HG02938 (cell line): ENCODE measurements around the gene ROBO2.

ENCODE experiments used
- ATAC-seq: cut with Tn5 transposase; IDR thresholded peaks from one replicate; pipeline ENCODE4 v1.9.1; 2021; ENCODE audit warnings: mild to moderate bottlenecking, moderate library complexity; ENCODE audit not compliant: unreplicated experiment

Gene ROBO2

DNA sequence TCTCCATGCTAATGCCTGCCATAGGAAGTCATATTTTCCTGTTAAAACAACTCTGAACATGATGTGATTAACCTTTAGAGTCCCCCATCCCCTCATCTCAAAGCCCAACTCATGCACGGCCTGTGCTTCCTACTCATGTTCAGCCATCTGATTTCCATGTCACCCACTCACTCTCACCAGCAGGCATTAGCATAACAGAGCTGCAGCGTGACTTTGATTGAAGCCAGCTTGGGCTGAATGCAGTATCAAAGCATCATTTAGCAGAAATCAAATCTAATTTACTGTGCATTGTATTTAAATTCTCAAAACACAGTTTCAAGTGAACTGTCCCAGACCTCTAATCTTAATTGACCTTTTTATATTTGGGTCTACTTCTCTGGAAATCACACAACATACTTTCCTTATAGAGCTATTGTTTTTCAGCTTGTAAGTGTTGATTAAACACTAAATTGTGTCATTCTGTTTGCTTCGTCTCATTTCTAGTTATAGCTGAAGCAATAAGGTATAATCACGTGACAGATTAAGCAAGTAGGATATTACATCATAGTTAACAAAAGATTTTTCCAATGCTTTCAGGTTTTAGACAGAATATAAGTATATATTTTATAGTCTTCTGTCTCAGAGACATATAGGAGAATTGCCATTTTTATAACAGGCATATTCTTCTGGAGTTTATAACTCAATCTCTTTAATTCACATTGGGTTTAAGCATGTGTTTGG, 501.5 kb downstream of the ROBO2 start:
- no peak for ATAC-seq

- no peak for ATAC-seq
These were observed 506.3 kb downstream of the ROBO2 start for GRCh38 chr3:77546246-77546645.

GRCh38 chr3:77549034-77549433, 509.1 kb downstream of the ROBO2 start:
- ATAC-seq: no peak

- no peak for ATAC-seq
These were observed 513.3 kb downstream of the ROBO2 start for GRCh38 chr3:77553240-77553639.

GRCh38 chr3:77562089-77562488, 522.2 kb downstream of the ROBO2 start:
- ATAC-seq: no peak

DNA sequence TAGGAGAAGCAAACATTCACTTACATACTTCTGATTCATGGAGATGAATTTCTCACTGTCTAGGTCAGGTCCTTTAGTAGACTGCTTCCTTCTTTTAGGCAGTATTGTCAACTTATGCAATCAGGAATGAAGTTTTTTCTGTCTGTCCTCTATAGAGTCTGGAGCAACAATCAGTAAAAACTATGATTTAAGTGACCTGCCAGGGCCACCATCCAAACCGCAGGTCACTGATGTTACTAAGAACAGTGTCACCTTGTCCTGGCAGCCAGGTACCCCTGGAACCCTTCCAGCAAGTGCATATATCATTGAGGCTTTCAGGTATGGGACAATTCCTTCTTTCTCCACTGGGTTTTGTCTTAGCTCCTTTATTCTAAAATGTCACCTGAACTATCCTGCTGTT, 523.1 kb downstream of the ROBO2 start:
- no peak for ATAC-seq

GRCh38 chr3:77566055-77566454, 526.2 kb downstream of the ROBO2 start:
- no peak for ATAC-seq

GRCh38 chr3:77571971-77572715, 532.2 kb downstream of the ROBO2 start:
- ATAC-seq: no peak

DNA sequence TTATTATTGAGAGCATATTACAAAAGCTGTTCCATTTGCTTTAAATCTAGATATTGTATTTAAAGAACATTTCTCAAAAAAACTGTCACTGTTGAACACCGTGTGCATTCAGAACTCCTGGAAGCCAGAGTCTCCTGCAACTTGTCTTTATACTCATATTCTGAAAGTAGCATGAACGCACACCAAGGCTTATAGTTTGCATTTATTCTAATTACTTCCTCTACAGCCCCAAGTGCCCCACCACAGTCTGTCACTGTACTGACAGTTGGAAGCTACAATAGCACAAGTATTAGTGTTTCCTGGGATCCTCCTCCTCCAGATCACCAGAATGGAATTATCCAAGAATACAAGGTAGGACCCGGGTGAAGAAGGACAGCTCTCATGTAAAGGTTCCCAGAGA, 537.4 kb downstream of the ROBO2 start:
- ATAC-seq: no peak

DNA sequence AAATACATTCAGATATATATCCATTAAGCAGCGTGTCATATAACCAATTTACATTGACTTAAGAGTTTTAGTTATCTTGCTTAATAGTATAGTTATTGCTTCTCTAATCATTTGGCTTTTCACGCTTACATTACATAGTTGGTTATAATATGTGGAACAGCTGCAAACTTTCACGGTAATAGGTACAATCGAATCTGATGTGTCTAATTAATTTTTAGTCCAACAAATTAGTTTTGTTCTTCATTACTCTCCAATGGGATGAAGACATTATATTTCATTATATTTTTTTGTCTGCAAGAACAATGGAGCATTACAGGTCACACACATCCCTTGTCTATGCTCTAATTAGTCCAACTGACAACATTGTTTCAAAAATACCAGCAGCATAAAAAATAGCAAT, 546.3 kb downstream of the ROBO2 start:
- ATAC-seq: no peak

DNA sequence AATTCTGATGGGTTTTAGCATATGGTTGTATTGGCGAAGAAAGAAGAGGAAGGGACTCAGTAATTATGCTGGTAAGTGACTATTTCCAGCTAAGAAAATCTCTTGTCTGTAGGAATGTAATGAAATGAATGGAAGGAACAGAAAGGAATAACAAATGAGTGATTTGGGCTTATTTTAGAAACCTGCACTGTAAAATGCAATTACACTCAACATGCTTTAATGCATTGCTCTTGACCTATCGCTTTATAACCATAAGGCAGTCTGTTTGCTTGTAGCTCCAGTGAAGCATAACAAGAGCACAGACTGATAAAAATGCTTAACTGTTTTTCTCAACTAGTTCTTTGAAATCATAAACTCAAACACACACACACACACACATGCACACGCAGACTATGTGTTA, 549.0 kb downstream of the ROBO2 start:
- no peak for ATAC-seq

- ATAC-seq: no peak
These were observed 550.3 kb downstream of the ROBO2 start for GRCh38 chr3:77590191-77590590.

- no peak for ATAC-seq
These were observed 555.5 kb downstream of the ROBO2 start for GRCh38 chr3:77595371-77595870.

DNA sequence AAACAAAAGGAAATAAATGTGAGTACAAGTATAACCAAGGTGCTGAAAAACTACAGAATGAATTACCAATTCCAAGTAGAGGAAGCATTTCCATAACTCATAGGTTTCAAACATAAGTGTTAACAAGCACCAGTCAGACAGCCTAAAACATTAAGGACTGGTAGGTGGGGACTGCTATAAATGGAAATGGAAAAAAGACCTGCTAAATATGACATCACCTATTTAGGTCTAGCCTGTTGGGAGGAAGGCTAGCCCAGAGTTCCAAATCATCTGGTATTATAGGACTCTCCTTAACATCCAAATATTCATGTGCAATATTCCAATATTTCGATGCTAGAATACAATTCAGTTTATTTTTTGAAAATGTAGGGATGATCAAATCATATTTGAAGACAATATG, 560.0 kb downstream of the ROBO2 start:
- no peak for ATAC-seq

DNA sequence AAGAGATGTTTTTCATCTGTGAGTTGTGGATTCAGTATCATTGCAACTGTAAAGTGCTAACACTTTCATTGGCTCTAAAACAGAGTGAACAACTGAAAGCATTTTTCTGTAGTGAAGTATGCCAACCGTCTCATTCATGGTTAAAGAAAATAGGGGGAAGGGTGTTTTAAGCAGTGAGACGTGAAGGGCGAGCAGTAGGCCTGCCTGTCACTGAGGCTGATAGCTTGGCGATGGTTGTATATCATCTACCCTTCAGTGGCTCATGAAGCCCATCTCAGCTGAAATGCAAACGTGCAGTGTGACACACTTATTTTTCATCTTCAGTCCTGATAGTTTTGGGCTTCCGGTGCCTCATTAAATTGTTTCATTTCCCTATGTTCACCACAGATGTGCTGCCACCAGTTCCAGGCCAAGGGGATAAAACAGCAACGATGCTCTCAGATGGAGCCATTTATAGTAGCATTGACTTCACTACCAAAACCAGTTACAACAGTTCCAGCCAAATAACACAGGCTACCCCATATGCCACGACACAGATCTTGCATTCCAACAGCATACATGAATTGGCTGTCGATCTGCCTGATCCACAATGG, 562.0 kb downstream of the ROBO2 start:
- ATAC-seq: no peak

GRCh38 chr3:77602722-77603121, 562.8 kb downstream of the ROBO2 start:
- ATAC-seq: no peak

DNA sequence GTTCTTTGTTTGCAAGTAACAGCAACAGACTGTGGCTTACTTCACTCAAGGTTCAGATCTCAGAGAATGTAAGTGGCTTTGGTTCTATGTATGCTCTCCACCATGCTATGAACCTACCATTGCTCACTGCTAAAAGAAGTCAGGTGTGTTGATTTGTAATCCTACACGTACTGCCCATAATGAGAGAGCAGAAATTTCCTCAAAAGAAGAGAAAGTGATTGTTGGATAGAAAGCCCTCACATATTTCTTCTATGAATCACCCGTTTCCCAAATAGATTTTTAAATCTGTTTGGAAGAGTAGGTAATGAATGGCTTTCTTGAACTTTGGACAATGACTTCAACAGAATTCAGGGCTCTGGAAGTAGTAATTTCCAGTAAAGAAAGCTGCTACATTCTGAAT, 565.4 kb downstream of the ROBO2 start:
- no peak for ATAC-seq

DNA sequence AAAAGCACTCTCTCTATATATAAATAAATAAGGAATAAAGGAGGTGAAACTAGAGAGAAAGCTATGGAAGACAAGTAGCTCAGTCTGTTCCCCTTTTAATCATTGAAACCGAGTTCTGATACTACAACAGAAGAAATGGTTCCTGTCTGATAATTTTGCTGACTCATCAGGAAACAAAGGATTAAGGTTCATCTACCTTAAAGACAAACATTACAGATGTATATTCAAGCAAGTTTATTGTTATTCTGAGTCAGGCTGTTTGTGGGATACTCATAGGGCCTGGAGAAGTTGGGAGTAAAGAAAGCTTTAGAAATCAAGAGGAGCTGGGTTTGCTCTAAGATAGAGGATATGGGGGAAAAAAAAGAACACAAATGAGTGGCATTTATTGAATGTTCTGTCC, 566.0 kb downstream of the ROBO2 start:
- ATAC-seq: no peak

DNA sequence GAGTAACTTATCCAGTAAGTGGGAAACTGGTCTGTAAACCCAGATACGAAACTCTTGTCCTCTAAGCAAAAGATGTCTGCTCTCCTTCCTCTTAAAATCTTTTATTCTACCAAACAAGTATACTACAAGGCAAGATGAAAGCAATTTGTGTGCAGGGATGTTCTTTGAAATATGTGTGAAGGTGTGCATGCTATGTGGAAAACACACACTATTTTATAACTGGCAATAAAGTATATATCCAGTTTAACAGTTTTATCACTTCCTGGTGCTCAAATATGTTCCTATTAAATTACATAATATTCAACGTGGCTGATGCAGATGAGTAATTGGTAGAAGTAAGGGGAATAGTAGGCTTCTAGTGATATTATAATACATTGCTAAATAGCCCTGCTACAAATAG, 566.5 kb downstream of the ROBO2 start:
- ATAC-seq: no peak

DNA sequence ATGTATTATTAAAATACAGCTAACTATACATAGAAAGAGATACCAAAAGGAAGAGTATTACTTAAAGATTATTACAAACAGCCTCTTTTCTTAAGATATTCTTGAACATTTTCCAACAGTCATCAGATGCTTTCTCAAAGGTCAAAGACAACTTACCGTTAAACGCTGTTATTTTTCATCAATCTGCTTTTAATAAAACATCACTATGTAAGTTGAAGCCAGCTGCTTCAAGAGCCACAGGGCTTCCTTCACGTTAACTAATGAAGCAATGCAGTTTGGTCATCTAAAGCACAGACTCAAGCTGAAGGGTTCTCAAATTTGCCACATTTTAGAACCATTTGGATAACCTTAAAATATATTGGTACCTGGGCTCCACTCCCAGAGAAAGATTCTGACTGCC, 578.8 kb downstream of the ROBO2 start:
- no peak for ATAC-seq

DNA sequence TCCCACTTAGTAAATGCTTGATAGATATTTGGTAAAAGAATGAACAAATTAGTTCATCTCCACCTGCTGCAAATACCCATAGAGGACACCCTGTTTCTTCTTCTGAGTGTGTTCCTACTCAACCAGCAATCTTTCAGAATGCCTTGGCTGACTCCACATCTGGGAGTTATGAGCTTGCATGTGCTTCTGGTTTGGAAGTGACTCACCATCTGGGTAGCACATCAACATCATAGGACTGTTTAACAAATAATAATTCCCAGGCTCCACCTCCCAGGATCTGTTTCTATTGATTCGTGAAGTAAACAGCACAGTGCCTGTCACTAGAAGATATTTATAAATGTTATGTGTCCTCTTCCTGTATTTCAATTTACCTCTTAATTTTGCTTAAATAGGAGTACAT, 580.1 kb downstream of the ROBO2 start:
- no peak for ATAC-seq

DNA sequence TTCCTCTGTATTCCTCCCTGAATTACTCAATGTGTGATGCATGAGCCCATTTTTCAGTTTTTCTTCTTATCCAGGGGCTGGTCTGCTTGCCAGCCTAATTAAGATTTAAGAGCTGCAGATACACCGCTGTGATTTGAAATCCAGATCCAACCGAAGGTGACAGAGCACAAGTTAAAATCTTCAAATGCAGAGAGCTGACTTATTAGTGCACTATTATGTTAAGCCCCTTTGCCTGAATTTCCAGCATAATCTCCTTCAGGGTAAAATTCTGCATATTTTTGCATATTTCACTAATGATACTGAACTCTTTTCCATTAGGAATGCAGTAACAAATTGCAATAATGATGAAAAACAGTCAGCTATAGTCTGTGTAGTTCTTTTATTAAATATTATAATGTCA, 583.6 kb downstream of the ROBO2 start:
- ATAC-seq: no peak
